Panc1 (cell line): ENCODE results near the gene TTC16.

Experiments
- CTCF ChIP-seq: fragments of 450-650 bp; IDR thresholded peaks from 2 replicates; pipeline ENCODE4 v1.5.1; 2017; ENCODE audit warnings: mild to moderate bottlenecking
- POLR2AphosphoS5 ChIP-seq: IDR thresholded peaks from 2 replicates; pipeline ENCODE4 v1.6.1; 2012; ENCODE audit warnings: mild to moderate bottlenecking, low read depth, low read length, moderate library complexity

GRCh38 chr9:127667906-127668305, 48.0 kb upstream of the TTC16 start:
- TF ChIP-seq POLR2AphosphoS5 (no peak), CTCF (no peak)
